GM13976 (cell line): ENCODE measurements around the gene ZNF24.

ENCODE experiments used
- DNase-seq: peaks from one replicate; pipeline ENCODE4 v3.0.0; 2012; ENCODE audit warnings: low spot score
- in situ Hi-C: fragments of 300-500 bp; cut with MboI; formaldehyde crosslinking; loops from one replicate; pipeline ENCODE4 v1.12.0; 2022; ENCODE audit warnings: low sequenced_read_pairs, mixed read lengths, inconsistent platforms; ENCODE audit not compliant: unreplicated experiment
- TF ChIP-seq, protein P1 (sequence below): IDR thresholded peaks from 2 replicates; pipeline ENCODE4 v1.5.1; 2012; ENCODE audit warnings: borderline replicate concordance, mild to moderate bottlenecking; ENCODE audit not compliant: insufficient read depth; ENCODE audit errors: extremely low read depth, missing control alignments, control extremely low read depth

Gene ZNF24

DNA sequence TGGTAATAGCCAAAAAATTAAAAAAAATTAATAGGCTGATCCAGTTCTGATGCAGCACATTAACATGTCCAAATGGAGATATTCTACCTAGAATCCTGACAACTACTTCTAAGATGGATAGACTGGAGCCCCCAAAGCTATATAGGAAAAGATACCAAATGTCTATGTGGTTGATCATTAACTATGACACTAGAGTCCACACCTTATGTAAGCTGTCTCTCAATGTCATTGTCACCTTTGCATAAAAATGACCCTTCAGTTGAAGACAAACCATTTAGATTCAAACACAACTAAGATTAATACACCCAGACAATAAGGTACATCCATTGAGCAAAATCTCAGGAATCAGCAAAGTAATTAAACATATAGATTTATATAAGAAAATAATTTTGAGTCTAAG is 18.3 kb upstream of the ZNF24 start:
- TF ChIP-seq, protein P1, sequence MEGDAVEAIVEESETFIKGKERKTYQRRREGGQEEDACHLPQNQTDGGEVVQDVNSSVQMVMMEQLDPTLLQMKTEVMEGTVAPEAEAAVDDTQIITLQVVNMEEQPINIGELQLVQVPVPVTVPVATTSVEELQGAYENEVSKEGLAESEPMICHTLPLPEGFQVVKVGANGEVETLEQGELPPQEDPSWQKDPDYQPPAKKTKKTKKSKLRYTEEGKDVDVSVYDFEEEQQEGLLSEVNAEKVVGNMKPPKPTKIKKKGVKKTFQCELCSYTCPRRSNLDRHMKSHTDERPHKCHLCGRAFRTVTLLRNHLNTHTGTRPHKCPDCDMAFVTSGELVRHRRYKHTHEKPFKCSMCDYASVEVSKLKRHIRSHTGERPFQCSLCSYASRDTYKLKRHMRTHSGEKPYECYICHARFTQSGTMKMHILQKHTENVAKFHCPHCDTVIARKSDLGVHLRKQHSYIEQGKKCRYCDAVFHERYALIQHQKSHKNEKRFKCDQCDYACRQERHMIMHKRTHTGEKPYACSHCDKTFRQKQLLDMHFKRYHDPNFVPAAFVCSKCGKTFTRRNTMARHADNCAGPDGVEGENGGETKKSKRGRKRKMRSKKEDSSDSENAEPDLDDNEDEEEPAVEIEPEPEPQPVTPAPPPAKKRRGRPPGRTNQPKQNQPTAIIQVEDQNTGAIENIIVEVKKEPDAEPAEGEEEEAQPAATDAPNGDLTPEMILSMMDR = no peak
- no peak for DNase-seq
- in situ Hi-C loops = no loop called here

DNA sequence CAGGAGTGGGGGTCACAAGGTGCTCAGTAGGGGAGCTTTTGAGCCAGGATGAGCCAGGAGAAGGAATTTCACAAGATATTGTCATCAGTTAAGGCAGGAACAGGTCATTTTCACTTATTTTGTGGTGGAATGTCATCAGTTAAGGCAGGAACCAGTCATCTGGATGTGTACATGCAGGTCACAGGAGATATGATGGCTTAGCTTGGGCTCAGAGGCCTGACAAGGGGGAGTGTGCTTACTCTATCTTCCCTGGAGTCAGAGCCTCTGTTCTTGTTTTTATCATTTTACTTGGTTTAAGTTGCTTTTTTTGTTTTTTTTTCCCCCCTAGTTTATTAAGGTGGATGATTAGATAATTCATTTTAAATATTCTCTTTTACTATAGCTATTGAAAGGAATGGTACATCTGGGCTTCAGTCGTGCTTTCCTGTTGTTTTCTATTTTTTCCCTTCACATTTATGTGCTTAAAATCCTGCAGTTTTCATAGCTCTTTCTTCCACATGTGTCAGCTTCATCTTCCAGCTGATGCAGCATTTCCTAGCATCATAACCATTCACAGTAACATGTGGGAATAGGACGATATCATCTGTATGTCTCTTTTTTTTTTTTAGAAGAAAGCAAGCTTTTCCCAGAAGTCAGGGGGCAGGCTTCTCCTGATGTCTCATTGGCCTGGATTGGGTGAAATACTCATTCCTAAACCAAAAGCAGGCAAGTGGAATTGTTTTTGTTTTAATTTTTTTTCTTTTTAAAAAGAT is 17.5 kb upstream of the ZNF24 start:
- TF ChIP-seq, protein P1 = no peak
- in situ Hi-C loops = no loop called here
- no peak for DNase-seq

DNA sequence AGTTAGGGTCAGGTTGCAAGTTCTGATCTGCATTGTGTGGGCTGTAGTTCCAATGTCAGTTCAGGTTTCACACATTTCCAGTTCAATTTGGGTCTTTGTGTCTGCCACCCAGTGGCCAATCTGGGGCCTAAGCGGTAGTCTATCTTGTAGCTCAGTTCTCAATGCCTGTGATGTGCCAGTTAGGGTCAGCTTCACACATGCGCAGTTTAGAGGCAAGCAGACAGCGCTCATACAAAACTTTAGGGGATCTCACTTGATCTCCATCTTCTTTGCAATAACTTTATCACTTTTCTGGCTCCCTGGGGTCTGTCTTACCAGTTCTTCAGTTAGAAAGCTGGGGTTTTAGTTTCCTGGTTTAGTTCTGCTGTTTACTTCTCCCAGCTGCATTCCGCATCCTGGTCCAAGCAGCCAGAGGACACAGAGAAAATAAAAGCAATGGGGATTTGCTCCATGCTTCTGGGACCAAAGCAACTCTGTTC is 11.0 kb upstream of the ZNF24 start:
- DNase-seq = peak; percentile 52
- in situ Hi-C loops = loop anchor here (10.0 kb wide), 1 partner anchor 350 kb away; no protein-coding TSS in a partner anchor
- TF ChIP-seq, protein P1 = peak; percentile 56

DNA sequence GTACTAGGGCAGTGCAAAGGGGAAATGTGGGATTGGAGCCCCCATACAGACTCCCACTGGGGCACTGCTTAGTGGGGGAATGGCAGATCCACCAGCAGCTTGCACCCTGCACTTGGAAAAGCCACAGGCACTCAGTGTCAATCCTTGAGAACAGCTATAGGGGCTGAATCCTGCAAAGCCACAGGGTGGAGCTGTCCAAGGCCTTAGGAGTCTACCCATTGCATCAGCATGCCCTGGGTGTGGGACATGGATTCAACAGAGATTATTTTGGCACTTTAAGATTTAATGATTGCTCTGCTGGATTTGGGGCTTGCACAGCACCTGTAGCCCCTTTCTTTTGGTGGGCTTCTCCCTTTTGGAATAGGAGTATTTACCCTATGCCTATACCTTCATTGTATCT is 8.6 kb upstream of the ZNF24 start:
- TF ChIP-seq, protein P1 = no peak
- in situ Hi-C loops = loop anchor here (10.0 kb wide), 1 partner anchor 348 kb away; no protein-coding TSS in a partner anchor
- DNase-seq = no peak

DNA sequence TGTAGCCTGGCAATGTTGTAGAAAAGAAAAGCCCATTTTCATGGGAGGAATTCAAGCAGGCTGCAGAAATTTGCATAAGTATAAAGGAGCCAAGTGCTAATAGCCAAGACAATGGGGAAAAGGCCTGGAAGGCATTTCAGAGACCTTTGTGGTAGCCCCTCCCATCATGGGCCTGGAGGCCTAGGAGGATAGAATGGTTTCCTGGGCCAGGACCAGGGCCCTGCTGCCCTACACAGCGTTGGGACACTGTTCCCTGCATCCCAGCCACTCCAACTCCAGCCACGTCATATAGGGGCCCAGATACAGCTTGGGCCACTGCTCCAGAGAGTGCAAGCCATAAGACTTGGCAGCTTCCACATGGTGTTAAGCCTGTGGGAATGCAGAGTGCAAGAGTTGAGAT is 8.1 kb upstream of the ZNF24 start:
- no peak for DNase-seq
- TF ChIP-seq, protein P1 = no peak
- in situ Hi-C loops = loop anchor here (10.0 kb wide), 1 partner anchor 347 kb away; no protein-coding TSS in a partner anchor

DNA sequence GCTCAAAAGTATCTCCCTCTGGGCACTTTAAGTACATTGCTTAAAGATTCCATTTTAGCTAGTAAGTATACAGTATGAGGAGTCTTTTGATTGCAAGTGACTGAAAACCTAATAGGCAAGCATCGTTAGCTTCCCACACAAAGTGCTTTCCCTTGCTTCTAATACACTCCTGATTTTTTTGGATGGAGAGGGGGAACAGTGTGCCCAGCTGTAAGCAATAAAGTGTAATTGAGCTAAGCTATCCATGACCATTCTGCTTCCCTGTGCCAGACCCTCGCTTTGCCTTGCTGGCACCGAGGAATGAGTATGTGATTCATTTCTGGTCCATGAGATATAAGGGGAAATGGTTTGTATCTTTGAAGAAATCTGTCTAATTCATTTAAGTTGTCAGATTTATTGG is 3.8 kb upstream of the ZNF24 start:
- TF ChIP-seq, protein P1 = no peak
- in situ Hi-C loops = loop anchor here (10.0 kb wide), 1 partner anchor 113 kb away; no protein-coding TSS in a partner anchor
- no peak for DNase-seq

DNA sequence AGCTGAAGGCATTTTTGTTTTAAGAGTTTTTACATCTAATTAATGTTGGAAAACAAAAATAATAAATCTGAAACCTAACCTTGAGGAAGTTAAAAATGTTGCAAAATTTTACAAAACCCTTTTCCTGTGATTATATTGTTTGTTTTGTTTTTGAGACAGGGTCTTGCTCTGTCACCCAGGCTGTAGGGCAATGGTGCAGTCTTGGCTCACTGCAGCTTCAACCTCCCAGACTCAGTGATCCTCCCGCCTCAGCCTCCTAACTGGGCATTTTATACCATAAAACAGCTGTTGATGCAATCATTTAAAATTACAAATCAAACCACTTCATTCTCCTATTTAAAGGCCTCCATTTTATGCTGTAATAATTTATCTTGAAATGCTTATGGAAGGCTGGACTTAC is 1.7 kb upstream of the ZNF24 start:
- TF ChIP-seq, protein P1 = no peak
- in situ Hi-C loops = loop anchor here (10.0 kb wide), 1 partner anchor 111 kb away; no protein-coding TSS in a partner anchor
- DNase-seq = no peak
